Tibial nerve (tissue), 4 donors: ENCODE results near the gene CHURC1. TPM values are rescaled to one million over a fixed set of nuclear protein-coding genes. Genes with fewer than 3 reads are reported as not detected.
A peak's percentile ranks its signal among the peaks of the same experiment; 100 is the strongest.

Source experiments
- DNase-seq, 2 donors: peaks; one replicate each; pipeline ENCODE4 v3.0.0-alpha.2; 2019; ENCODE audit warnings: low spot score in 2 of 2
- H3K27ac ChIP-seq, 4 donors: fragments of 200-600 bp; sonication (generic) in 3 of 4; one replicate each; pipeline ENCODE4 v1.5.1; 2017 to 2019; ENCODE audit warnings: mild to moderate bottlenecking in 1 of 4
- H3K27me3 ChIP-seq, 2 donors: fragments of 200-600 bp; sonication (generic) in 1 of 2; one replicate each; pipeline versions ENCODE4 v1.5.1 to v1.6.0; 2017 to 2019
- H3K36me3 ChIP-seq, 3 donors: fragments of 200-600 bp; sonication (generic); one replicate each; pipeline ENCODE4 v1.5.1; 2018 to 2019
- H3K4me1 ChIP-seq, 4 donors: fragments of 200-600 bp; sonication (generic) in 3 of 4; one replicate each; pipeline ENCODE4 v1.5.1; 2017 to 2019
- H3K4me3 ChIP-seq, 4 donors: fragments of 200-600 bp; sonication (generic) in 3 of 4; one replicate each; pipeline ENCODE4 v1.5.1; 2017 to 2019; ENCODE audit warnings: mild to moderate bottlenecking in 1 of 4, moderate library complexity in 1 of 4
- H3K9me3 ChIP-seq, 4 donors: fragments of 200-600 bp; sonication (generic) in 3 of 4; one replicate each; pipeline ENCODE4 v1.5.1; 2017 to 2019
- EP300 ChIP-seq, 2 donors: sonication (generic); formaldehyde crosslinking; IDR thresholded peaks; one replicate each; pipeline ENCODE4 v1.6.1; 2017; ENCODE audit warnings: antibody characterized with exemption in 2 of 2, mild to moderate bottlenecking in 1 of 2
- POLR2A ChIP-seq, 2 donors: fragments of 450-650 bp; IDR thresholded peaks; one replicate each; pipeline ENCODE4 v1.6.1; 2017; ENCODE audit warnings: antibody characterized with exemption in 2 of 2, mild to moderate bottlenecking in 2 of 2, moderate library complexity in 2 of 2
- WGBS, 2 donors: methylation state at CpG; one replicate each; pipeline ENCODE4 v1.1.5; 2018; 5-methylcytosine and 5-hydroxymethylcytosine counted together
- total RNA-seq, 4 donors: library from RNA; depleted of rRNA; stranded (reverse); fragments of >200 nt; gene quantifications; one replicate each; pipeline ENCODE4 v1.1.0, GENCODE V29; 2016
- TF ChIP-seq, protein P1 (sequence below), 5 experiments: fragments of 200-600 bp in 3 of 5; fragments of 450-650 bp in 2 of 5; sonication (generic) in 3 of 5; IDR thresholded peaks; one replicate each; pipeline ENCODE4 v1.5.1; 2016 to 2019; ENCODE audit warnings: antibody characterized with exemption in 5 of 5, mild to moderate bottlenecking in 3 of 5, moderate library complexity in 2 of 5

CHURC1 gene
- total RNA-seq, 4 donors from 2014 or later: 75.0 to 131 (median 89.1) TPM

DNA sequence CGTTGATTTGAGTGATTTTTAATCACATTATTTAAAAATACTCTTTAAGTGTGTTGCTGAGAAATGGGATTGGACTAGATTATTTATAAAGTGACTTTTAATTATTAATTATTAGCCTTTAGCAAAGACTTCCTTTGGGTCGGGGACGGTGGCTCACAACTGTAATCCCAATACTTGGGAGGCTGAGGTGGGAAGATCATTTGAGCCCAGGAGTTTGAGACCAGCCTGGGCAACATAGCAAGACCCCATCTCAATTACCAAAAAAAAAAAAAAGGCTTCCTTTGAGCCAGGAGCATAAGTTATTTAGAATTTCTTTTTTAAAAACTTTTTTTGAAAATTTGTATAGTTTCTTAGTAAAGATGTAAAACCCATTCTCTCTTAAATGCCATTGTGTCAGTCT, 8.8 kb downstream of the CHURC1 start:
- WGBS, 2 donors: 88 to 89% methylated on average over 3 of the region's 3 CpGs
- Histone ChIP-seq H3K36me3 (peaks cover 0 to 33% (median 0%) of the 10 kb centered on the region in 3 donors), H3K4me3 (no peak overlapping the region), H3K27me3 (no peaks in the 10 kb centered on the region), H3K4me1 (peaks cover 0 to 20% (median 0%) of the 10 kb centered on the region in 4 donors), H3K27ac (no peak overlapping the region), H3K9me3 (no peaks in the 10 kb centered on the region)
- TF ChIP-seq EP300 (IDR thresholded peaks at IDR 0.05) (no peak), POLR2A (IDR thresholded peaks at IDR 0.05) (no peak)
- TF ChIP-seq, protein P1, sequence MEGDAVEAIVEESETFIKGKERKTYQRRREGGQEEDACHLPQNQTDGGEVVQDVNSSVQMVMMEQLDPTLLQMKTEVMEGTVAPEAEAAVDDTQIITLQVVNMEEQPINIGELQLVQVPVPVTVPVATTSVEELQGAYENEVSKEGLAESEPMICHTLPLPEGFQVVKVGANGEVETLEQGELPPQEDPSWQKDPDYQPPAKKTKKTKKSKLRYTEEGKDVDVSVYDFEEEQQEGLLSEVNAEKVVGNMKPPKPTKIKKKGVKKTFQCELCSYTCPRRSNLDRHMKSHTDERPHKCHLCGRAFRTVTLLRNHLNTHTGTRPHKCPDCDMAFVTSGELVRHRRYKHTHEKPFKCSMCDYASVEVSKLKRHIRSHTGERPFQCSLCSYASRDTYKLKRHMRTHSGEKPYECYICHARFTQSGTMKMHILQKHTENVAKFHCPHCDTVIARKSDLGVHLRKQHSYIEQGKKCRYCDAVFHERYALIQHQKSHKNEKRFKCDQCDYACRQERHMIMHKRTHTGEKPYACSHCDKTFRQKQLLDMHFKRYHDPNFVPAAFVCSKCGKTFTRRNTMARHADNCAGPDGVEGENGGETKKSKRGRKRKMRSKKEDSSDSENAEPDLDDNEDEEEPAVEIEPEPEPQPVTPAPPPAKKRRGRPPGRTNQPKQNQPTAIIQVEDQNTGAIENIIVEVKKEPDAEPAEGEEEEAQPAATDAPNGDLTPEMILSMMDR (IDR thresholded peaks at IDR 0.05): no peak
- no peak for DNase-seq

DNA sequence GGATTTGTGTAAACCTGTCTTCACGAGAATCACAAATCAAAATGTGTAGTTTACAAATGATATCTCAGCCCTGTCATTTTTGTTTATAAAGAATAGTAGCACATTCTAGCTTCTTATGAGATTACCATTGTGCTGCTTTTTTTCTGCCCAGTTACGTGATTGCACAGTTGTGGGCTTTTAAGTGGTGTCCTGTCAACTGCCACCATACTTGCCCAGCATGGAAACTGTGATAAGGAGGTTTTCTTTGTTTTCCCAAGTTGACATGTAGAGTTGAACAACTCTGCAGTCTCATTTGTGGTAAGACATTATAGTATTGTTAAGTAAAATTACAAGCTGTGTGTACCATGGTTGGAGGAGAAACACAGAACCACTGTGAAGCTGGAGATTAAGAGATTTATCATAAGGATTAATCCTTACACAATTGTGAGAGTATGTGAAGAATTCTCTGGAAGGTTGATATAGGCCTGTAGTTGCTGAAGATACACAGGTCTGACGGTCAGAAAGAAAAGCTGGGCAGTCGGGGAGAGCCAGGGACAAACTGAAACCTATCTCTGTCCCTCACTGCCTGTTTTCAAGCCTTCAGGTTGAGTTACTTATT, 12.2 kb downstream of the CHURC1 start:
- TF ChIP-seq POLR2A (IDR thresholded peaks at IDR 0.05) (no peak), EP300 (IDR thresholded peaks at IDR 0.05) (no peak)
- TF ChIP-seq, protein P1 (IDR thresholded peaks at IDR 0.05): no peak
- DNase-seq: no peak
- Histone ChIP-seq H3K36me3 (peaks cover 0 to 52% (median 0%) of the 10 kb centered on the region in 3 donors), H3K4me1 (peaks cover 0 to 17% (median 5%) of the 10 kb centered on the region in 4 donors), H3K27me3 (no peaks in the 10 kb centered on the region), H3K9me3 (no peaks in the 10 kb centered on the region), H3K27ac (no peak overlapping the region), H3K4me3 (no peak overlapping the region)
- WGBS, 2 donors: 78 to 79% methylated on average over 4 of the region's 4 CpGs

DNA sequence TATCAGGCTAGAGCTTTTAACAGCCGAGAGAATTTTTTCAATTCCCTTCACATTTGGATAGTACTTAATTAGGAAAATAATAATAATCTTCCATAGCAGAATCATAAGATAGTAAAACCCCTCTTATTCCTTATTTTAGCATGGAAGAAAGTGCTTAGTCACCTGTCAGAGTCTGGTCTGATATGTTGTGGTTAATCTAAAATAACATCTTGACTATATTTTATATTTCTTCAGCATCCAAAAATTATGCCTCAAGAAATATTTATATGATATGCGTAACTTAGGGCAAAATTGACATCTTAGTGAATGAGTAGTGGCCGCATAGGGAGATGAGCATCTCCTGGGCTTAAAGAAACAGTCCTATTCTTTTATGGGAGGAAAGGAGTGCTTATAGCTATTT, 12.8 kb downstream of the CHURC1 start:
- peaks cover 0 to 57% (median 0%) of the 10 kb centered on the region in 3 donors for H3K36me3 ChIP-seq
- 78 to 86% methylated on average over 3 of the region's 3 CpGs for WGBS, 2 donors
- H3K27ac ChIP-seq: no peak overlapping the region
- no peak overlapping the region for H3K4me3 ChIP-seq
- no peaks in the 10 kb centered on the region for H3K27me3 ChIP-seq
- TF ChIP-seq, protein P1 (IDR thresholded peaks at IDR 0.05): no peak
- no peak for TF ChIP-seq EP300 (IDR thresholded peaks at IDR 0.05)
- TF ChIP-seq POLR2A (IDR thresholded peaks at IDR 0.05): no peak
- no peaks in the 10 kb centered on the region for H3K9me3 ChIP-seq
- peaks cover 0 to 17% (median 5%) of the 10 kb centered on the region in 4 donors for H3K4me1 ChIP-seq
- no peak for DNase-seq

DNA sequence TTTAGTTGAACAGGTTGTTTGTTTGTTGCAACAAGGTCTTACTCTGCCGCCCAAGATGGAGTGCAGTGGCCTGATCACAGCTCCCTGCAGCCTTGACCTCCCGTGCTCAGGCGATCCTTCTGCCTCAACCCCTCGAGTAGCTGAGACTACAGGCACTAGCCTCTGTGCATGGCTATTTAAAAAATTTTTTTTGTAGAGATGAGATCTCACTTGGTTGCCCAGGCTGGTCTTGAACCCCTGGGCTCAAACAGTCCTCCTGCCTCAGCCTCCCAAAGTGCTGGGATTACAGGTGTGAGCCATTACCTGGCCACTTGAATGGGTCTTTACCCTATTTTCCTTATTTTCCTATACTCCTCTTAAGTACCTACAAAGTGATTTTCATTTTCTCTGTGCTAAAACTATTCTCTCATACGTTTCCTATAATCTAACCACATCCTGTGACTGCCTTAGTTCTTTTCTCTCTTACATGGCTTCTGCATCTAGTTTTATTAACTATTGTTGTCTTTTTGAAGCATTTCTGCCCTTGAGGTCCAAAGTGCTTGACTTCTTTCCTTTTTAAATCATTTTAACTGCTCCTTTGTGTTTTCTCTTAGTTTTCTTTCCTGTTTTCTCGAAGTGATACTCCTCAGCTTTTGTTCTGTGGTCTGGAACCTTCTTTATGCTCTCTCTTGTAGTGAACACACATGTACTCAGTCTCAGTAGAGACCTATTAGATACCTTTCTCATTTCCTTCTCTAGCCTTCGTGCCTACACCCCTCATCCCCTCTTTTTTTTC, 14.2 kb downstream of the CHURC1 start:
- TF ChIP-seq EP300 (IDR thresholded peaks at IDR 0.05): no peak
- TF ChIP-seq POLR2A (IDR thresholded peaks at IDR 0.05): no peak
- TF ChIP-seq, protein P1 (IDR thresholded peaks at IDR 0.05): no peak
- Histone ChIP-seq H3K27me3 (no peaks in the 10 kb centered on the region), H3K9me3 (no peaks in the 10 kb centered on the region), H3K4me1 (peaks cover 0 to 17% (median 5%) of the 10 kb centered on the region in 4 donors), H3K36me3 (peaks cover 0 to 71% (median 0%) of the 10 kb centered on the region in 3 donors), H3K4me3 (no peak overlapping the region), H3K27ac (peak overlapping the region in 1 of 4 donors; percentile 27)
- 68 to 75% methylated on average over 7 of the region's 7 CpGs for WGBS, 2 donors
- no peak for DNase-seq

DNA sequence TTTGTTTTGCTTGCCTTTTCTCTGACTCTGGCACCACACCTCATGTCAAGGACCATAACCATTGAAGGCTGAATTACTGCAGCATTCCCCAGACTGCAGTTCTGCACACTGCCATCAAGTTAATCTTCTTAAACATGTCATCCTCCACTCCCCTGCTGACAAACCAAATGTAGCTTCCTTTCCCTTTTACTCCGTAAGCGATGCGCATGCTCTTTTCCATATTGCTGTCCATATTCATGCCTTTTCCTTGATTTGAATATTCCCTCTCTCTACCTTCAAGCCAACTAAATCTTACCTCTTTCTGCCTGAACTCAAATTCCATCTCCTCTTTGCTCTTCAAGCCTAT, 14.7 kb downstream of the CHURC1 start:
- peaks cover 0 to 76% (median 0%) of the 10 kb centered on the region in 3 donors for H3K36me3 ChIP-seq
- no peak for DNase-seq
- peak overlapping the region in 1 of 4 donors; percentile 27 for H3K27ac ChIP-seq
- H3K4me3 ChIP-seq: no peak overlapping the region
- H3K9me3 ChIP-seq: no peaks in the 10 kb centered on the region
- 97% methylated on average over 3 of the region's 3 CpGs for WGBS, 2 donors
- H3K4me1 ChIP-seq: peaks cover 0 to 17% (median 5%) of the 10 kb centered on the region in 4 donors
- no peaks in the 10 kb centered on the region for H3K27me3 ChIP-seq
- TF ChIP-seq POLR2A (IDR thresholded peaks at IDR 0.05): no peak
- no peak for TF ChIP-seq EP300 (IDR thresholded peaks at IDR 0.05)
- TF ChIP-seq, protein P1 (IDR thresholded peaks at IDR 0.05): no peak
